IMR-90 (cell line): ENCODE measurements around the gene TMEM181. TPM values are rescaled to one million over a fixed set of nuclear protein-coding genes. Genes with fewer than 3 reads are reported as not detected.

Experiments used
- ATAC-seq: fragments of 200-7000 bp; cut with Tn5 transposase; 2 replicates; pipeline ENCODE4 v1.9.1; 2020; ENCODE audit warnings: low read depth, mild to moderate bottlenecking, moderate library complexity
- BruUV-seq: library from RNA; stranded (reverse); fragments of 400-500 nt; replicated peaks from 2 replicates; lab custom pipeline; 2021; lab: Mats Ljungman, UMichigan
- CTCF ChIA-PET: fragments of 300-600 bp; formaldehyde crosslinking; extraction: SDS; loops from one replicate; lab custom pipeline; 2021; ENCODE audit warnings: antibody characterized with exemption; lab: Yijun Ruan, JAX
- POLR2A ChIA-PET: fragments of 300-600 bp; sonication (Branson Sonifier 250); formaldehyde crosslinking; loops from one replicate; lab custom pipeline; 2022; ENCODE audit warnings: antibody characterized with exemption; ENCODE audit not compliant: unreplicated experiment; lab: Charles Lee
- DNase-seq: peaks from one replicate; pipeline ENCODE4 v3.0.0; 2013
- H2AFZ ChIP-seq: replicated peaks from 2 replicates; pipeline ENCODE3; 2013; ENCODE audit warnings: low read length, mild to moderate bottlenecking; ENCODE audit not compliant: poor library complexity
- H2AK5ac ChIP-seq: 2 replicates; pipeline ENCODE4 v1.6.1; 2013; ENCODE audit warnings: low read depth, low read length, inconsistent platforms
- H2AK9ac ChIP-seq: replicated peaks from 2 replicates; pipeline ENCODE3; 2013; ENCODE audit warnings: mild to moderate bottlenecking, low read depth, low read length, moderate library complexity; ENCODE audit not compliant: poor library complexity
- H2BK120ac ChIP-seq: 2 replicates; pipeline ENCODE4 v1.6.1; 2013; ENCODE audit warnings: low read depth, low read length, inconsistent platforms
- H2BK15ac ChIP-seq: 3 replicates; pipeline ENCODE4 v1.6.1; 2013; ENCODE audit warnings: low read depth, low read length, inconsistent platforms
- H2BK20ac ChIP-seq: 2 replicates; pipeline ENCODE4 v1.6.1; 2013; ENCODE audit warnings: low read depth, mild to moderate bottlenecking, inconsistent platforms, low read length, moderate library complexity
- H2BK5ac ChIP-seq: 2 replicates; pipeline ENCODE4 v1.6.1; 2013; ENCODE audit warnings: mild to moderate bottlenecking, low read depth, low read length, inconsistent platforms; ENCODE audit not compliant: poor library complexity, severe bottlenecking
- H3K14ac ChIP-seq: replicated peaks from 2 replicates; pipeline ENCODE4 v1.6.1; 2013; ENCODE audit warnings: low read depth, low read length, inconsistent platforms
- H3K18ac ChIP-seq: 2 replicates; pipeline ENCODE4 v1.6.1; 2013; ENCODE audit warnings: low read depth, low read length, control low read depth
- H3K23ac ChIP-seq: 2 replicates; pipeline ENCODE4 v1.6.1; 2013; ENCODE audit warnings: low read depth, low read length, inconsistent platforms
- H3K27ac ChIP-seq: 2 replicates; pipeline ENCODE4 v1.5.1; 2013; ENCODE audit warnings: mild to moderate bottlenecking, control low read depth, low read length; ENCODE audit not compliant: insufficient read depth
- H3K27me3 ChIP-seq: 2 replicates; pipeline ENCODE4 v1.6.1; 2013; ENCODE audit warnings: low read length; ENCODE audit not compliant: control insufficient read depth, insufficient read depth
- H3K36me3 ChIP-seq: 2 replicates; pipeline ENCODE4 v1.6.1; 2013; ENCODE audit warnings: low read length, mixed read lengths; ENCODE audit not compliant: control insufficient read depth, insufficient read depth
- H3K4ac ChIP-seq: 2 replicates; pipeline ENCODE4 v1.6.1; 2013; ENCODE audit warnings: low read depth, low read length, inconsistent platforms
- H3K4me1 ChIP-seq: 2 replicates; pipeline ENCODE4 v1.6.1; 2013; ENCODE audit warnings: low read length, mixed read lengths; ENCODE audit not compliant: control insufficient read depth, insufficient read depth
- H3K4me2 ChIP-seq: 2 replicates; pipeline ENCODE4 v1.6.1; 2013; ENCODE audit warnings: low read depth, mild to moderate bottlenecking, control low read depth, low read length, moderate library complexity
- H3K4me3 ChIP-seq: 2 replicates; pipeline ENCODE4 v1.5.1; 2013; ENCODE audit warnings: low read depth, mild to moderate bottlenecking, control low read depth, low read length, moderate library complexity; ENCODE audit not compliant: insufficient read depth
- H3K56ac ChIP-seq: 2 replicates; pipeline ENCODE4 v1.6.1; 2013; ENCODE audit warnings: low read length, inconsistent platforms; ENCODE audit not compliant: insufficient read depth; ENCODE audit errors: extremely low read depth
- H3K79me1 ChIP-seq, 2 experiments: 2 replicates each; pipeline ENCODE4 v1.6.1; 2013; ENCODE audit warnings: low read length in 2 of 2, inconsistent platforms in 1 of 2, low read depth in 1 of 2
- H3K9ac ChIP-seq: 2 replicates; pipeline ENCODE4 v1.6.1; 2013; ENCODE audit warnings: low read depth, low read length, control low read depth
- H3K9me1 ChIP-seq: 2 replicates; pipeline ENCODE4 v1.6.1; 2013; ENCODE audit warnings: low read length, inconsistent platforms; ENCODE audit not compliant: insufficient read depth
- H3K9me3 ChIP-seq: 2 replicates; pipeline ENCODE4 v1.6.1; 2013; ENCODE audit warnings: low read length; ENCODE audit not compliant: control insufficient read depth, insufficient read depth
- H4K20me1 ChIP-seq: 2 replicates; pipeline ENCODE4 v1.6.1; 2013; ENCODE audit warnings: low read length, inconsistent platforms; ENCODE audit not compliant: insufficient read depth
- H4K5ac ChIP-seq: 2 replicates; pipeline ENCODE4 v1.6.1; 2013; ENCODE audit warnings: mild to moderate bottlenecking, low read depth, low read length, control low read depth
- H4K8ac ChIP-seq, 2 experiments: 2 replicates each; pipeline ENCODE4 v1.6.1; 2013; ENCODE audit warnings: low read depth in 2 of 2, low read length in 2 of 2, control low read depth in 1 of 2, inconsistent platforms in 1 of 2
- H4K91ac ChIP-seq: 2 replicates; pipeline ENCODE4 v1.6.1; 2013; ENCODE audit warnings: low read depth, low read length, inconsistent platforms; ENCODE audit not compliant: insufficient read depth
- BHLHE40 ChIP-seq: fragments of 150-350 bp; IDR thresholded peaks from 2 replicates; pipeline ENCODE4 v1.6.1; 2016; ENCODE audit warnings: mild to moderate bottlenecking, low read depth, low read length
- CEBPB ChIP-seq: IDR thresholded peaks from 2 replicates; pipeline ENCODE4 v1.6.1; 2012; ENCODE audit warnings: low read depth, low read length, improper control_type of control experiment
- CHD1 ChIP-seq: IDR thresholded peaks from 2 replicates; pipeline ENCODE4 v1.6.1; 2012; ENCODE audit warnings: low read depth, low read length, improper control_type of control experiment
- FOS ChIP-seq: fragments of 150-350 bp; IDR thresholded peaks from 2 replicates; pipeline ENCODE4 v1.6.1; 2016; ENCODE audit warnings: low read depth, low read length
- MAFK ChIP-seq: IDR thresholded peaks from 2 replicates; pipeline ENCODE4 v1.6.1; 2012; ENCODE audit warnings: low read depth, low read length, improper control_type of control experiment
- MAZ ChIP-seq: IDR thresholded peaks from 2 replicates; pipeline ENCODE4 v1.6.1; 2012; ENCODE audit warnings: low read depth, mild to moderate bottlenecking, low read length, improper control_type of control experiment, moderate library complexity, borderline replicate concordance
- MXI1 ChIP-seq: IDR thresholded peaks from 2 replicates; pipeline ENCODE4 v1.6.1; 2012; ENCODE audit warnings: low read depth, mild to moderate bottlenecking, low read length, moderate library complexity, borderline replicate concordance
- NFE2L2 ChIP-seq: fragments of 150-350 bp; IDR thresholded peaks from 2 replicates; pipeline ENCODE4 v1.6.1; 2016; ENCODE audit warnings: low read depth, mild to moderate bottlenecking, low read length
- POLR2A ChIP-seq: IDR thresholded peaks from 2 replicates; pipeline ENCODE4 v1.6.1; 2012; ENCODE audit warnings: mild to moderate bottlenecking, low read depth, low read length
- RAD21 ChIP-seq: IDR thresholded peaks from 2 replicates; pipeline ENCODE4 v1.6.1; 2012; ENCODE audit warnings: low read length, improper control_type of control experiment
- RCOR1 ChIP-seq: IDR thresholded peaks from 2 replicates; pipeline ENCODE4 v1.6.1; 2012; ENCODE audit warnings: mild to moderate bottlenecking, low read length, improper control_type of control experiment; ENCODE audit not compliant: insufficient replicate concordance
- RFX5 ChIP-seq: IDR thresholded peaks from 2 replicates; pipeline ENCODE4 v1.8.0; 2012; ENCODE audit warnings: low read depth, mild to moderate bottlenecking, low read length, moderate library complexity
- SMC3 ChIP-seq: fragments of 150-350 bp; IDR thresholded peaks from 2 replicates; pipeline ENCODE4 v1.6.1; 2016; ENCODE audit warnings: low read depth, mild to moderate bottlenecking, antibody characterized with exemption, low read length, moderate library complexity
- WGBS, 2 experiments: methylation state at CpG; one replicate each; pipeline versions ENCODE4 v1.1.5 to v1.1.7; 2013; ENCODE audit warnings: missing lambda C conversion rate in 2 of 2; ENCODE audit not compliant: insufficient read length in 1 of 2; ENCODE audit errors: extremely low coverage in 2 of 2; 5-methylcytosine and 5-hydroxymethylcytosine counted together
- dilution Hi-C: fragments of 300-500 bp; cut with HindIII; formaldehyde crosslinking; loops from one replicate; pipeline ENCODE4 v1.14.3; 2018; ENCODE audit warnings: low sequenced_read_pairs; ENCODE audit not compliant: unreplicated experiment
- in situ Hi-C: fragments of 300-500 bp; cut with MboI; formaldehyde crosslinking; loops from 3 replicates; pipeline ENCODE4 v1.14.3; 2019; ENCODE audit warnings: low sequenced_read_pairs, inconsistent platforms, mixed read lengths
- intact Hi-C: fragments of 100-400 bp; cut with micrococcal nuclease; formaldehyde crosslinking; loops from 2 replicates; pipeline ENCODE4 v1.10.0; 2022
- polyA plus RNA-seq, 3 experiments: library from polyadenylated mRNA; depleted of rRNA; stranded (reverse); fragments of >200 nt; gene quantifications; 2 replicates each; pipeline ENCODE4 v1.2.3, GENCODE V29; 2012; ENCODE audit warnings: low replicate concordance in 1 of 3
- total RNA-seq: library from RNA; depleted of rRNA; stranded (reverse); fragments of >200 nt; gene quantifications from 2 replicates; pipeline ENCODE4 v1.2.3, GENCODE V29; 2012
- TF ChIP-seq, protein P1 (sequence below): fragments of 150-350 bp; IDR thresholded peaks from 2 replicates; pipeline ENCODE4 v1.6.1; 2016; ENCODE audit warnings: low read depth, mild to moderate bottlenecking, low read length, moderate library complexity, borderline replicate concordance
- TF ChIP-seq, protein P2 (sequence below): conservative IDR thresholded peaks from 2 replicates; pipeline ENCODE4 v1.5.1; 2012; ENCODE audit warnings: mild to moderate bottlenecking, low read depth, low read length, improper control_type of control experiment
- TF ChIP-seq, protein P3 (sequence below): fragments of 150-350 bp; IDR thresholded peaks from 2 replicates; pipeline ENCODE4 v1.6.1; 2017; ENCODE audit warnings: mild to moderate bottlenecking, antibody characterized with exemption, low read length, low read depth

Gene TMEM181
- total and polyA plus RNA-seq, 2 of the 4 experiments (the other 2 are of a cell fraction): 22.8 to 27.8 TPM

DNA sequence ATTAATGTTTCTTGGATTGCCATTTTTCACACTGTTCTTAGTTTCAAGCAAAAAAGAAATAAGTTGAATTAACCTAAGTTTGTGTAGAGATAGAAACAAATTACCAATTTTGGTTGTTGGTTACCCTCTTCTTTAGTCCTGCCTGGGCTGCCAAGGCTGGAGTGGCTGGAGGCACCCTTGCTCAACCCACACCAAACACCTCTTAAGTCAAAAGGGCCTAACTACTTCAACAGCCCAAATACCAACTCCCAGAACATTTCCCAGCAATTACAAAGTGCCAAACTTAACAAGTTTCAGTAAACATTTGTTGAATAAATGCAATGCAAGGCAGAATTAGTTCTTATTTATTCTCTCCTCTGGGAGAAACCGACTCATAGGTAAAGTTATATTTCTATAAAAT, 38.1 kb upstream of the TMEM181 start:
- dilution Hi-C loops: no loop called here
- intact Hi-C loops: no loop called here
- H4K8ac ChIP-seq: no peak overlapping the region

More for the DNA sequence above, 38.1 kb upstream of the TMEM181 start:
- H3K9me1 ChIP-seq: no peaks in the 10 kb centered on the region; the same call in 1 of the 2 replicates
- no peaks in the 10 kb centered on the region for H3K9me3 ChIP-seq
- H3K14ac ChIP-seq: no peak overlapping the region
- no peaks in the 10 kb centered on the region for H4K20me1 ChIP-seq
- no peaks in the 10 kb centered on the region for H3K4me1 ChIP-seq
- DNase-seq (no peak), ATAC-seq (no peak)
- H3K36me3 ChIP-seq: no peaks in the 10 kb centered on the region
- H3K79me1 ChIP-seq: no peaks in the 10 kb centered on the region
- CTCF ChIA-PET: interaction anchor here (0.6 to 1.1 kb wide), 2 partner anchors 301 to 311 kb away, joined by 5 read pairs; no protein-coding TSS in a partner anchor
- no peak overlapping the region for H2AFZ ChIP-seq
- no peak overlapping the region for H3K4me2 ChIP-seq
- no peak overlapping the region for H4K91ac ChIP-seq
- peaks cover 13% of the 10 kb centered on the region for H3K27me3 ChIP-seq
- WGBS, 2 experiments: no CpG with 5 or more reads among the region's 1 CpG
- no peak overlapping the region for H3K18ac ChIP-seq
- H2BK15ac ChIP-seq: no peak overlapping the region
- H4K5ac ChIP-seq: no peak overlapping the region
- no peak overlapping the region for H3K9ac ChIP-seq
- no peak overlapping the region for H3K23ac ChIP-seq
- no peak overlapping the region for H3K56ac ChIP-seq
- in situ Hi-C loops: no loop called here
- no peak overlapping the region for H2AK5ac ChIP-seq
- POLR2A ChIA-PET: no interaction called here
- no peak overlapping the region for H2BK20ac ChIP-seq
- TF ChIP-seq POLR2A: no peak
- TF ChIP-seq, protein P1, sequence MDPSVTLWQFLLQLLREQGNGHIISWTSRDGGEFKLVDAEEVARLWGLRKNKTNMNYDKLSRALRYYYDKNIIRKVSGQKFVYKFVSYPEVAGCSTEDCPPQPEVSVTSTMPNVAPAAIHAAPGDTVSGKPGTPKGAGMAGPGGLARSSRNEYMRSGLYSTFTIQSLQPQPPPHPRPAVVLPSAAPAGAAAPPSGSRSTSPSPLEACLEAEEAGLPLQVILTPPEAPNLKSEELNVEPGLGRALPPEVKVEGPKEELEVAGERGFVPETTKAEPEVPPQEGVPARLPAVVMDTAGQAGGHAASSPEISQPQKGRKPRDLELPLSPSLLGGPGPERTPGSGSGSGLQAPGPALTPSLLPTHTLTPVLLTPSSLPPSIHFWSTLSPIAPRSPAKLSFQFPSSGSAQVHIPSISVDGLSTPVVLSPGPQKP: no peak
- no peak for TF ChIP-seq MXI1
- TF ChIP-seq CEBPB: no peak
- TF ChIP-seq SMC3: no peak
- TF ChIP-seq RCOR1: no peak
- no peak for TF ChIP-seq RFX5
- no peak for TF ChIP-seq BHLHE40
- TF ChIP-seq NFE2L2: no peak
- TF ChIP-seq FOS: no peak
- TF ChIP-seq MAZ: no peak
- TF ChIP-seq MAFK: no peak
- no peak for TF ChIP-seq RAD21
- TF ChIP-seq CHD1: no peak
- TF ChIP-seq, protein P2, sequence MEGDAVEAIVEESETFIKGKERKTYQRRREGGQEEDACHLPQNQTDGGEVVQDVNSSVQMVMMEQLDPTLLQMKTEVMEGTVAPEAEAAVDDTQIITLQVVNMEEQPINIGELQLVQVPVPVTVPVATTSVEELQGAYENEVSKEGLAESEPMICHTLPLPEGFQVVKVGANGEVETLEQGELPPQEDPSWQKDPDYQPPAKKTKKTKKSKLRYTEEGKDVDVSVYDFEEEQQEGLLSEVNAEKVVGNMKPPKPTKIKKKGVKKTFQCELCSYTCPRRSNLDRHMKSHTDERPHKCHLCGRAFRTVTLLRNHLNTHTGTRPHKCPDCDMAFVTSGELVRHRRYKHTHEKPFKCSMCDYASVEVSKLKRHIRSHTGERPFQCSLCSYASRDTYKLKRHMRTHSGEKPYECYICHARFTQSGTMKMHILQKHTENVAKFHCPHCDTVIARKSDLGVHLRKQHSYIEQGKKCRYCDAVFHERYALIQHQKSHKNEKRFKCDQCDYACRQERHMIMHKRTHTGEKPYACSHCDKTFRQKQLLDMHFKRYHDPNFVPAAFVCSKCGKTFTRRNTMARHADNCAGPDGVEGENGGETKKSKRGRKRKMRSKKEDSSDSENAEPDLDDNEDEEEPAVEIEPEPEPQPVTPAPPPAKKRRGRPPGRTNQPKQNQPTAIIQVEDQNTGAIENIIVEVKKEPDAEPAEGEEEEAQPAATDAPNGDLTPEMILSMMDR: no peak
- TF ChIP-seq, protein P3, sequence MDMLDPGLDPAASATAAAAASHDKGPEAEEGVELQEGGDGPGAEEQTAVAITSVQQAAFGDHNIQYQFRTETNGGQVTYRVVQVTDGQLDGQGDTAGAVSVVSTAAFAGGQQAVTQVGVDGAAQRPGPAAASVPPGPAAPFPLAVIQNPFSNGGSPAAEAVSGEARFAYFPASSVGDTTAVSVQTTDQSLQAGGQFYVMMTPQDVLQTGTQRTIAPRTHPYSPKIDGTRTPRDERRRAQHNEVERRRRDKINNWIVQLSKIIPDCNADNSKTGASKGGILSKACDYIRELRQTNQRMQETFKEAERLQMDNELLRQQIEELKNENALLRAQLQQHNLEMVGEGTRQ: no peak
- no peak overlapping the region for H3K4ac ChIP-seq
- no peak overlapping the region for H2BK120ac ChIP-seq
- BruUV-seq: no TSS peak
- H3K27ac ChIP-seq: no peak overlapping the region
- H2AK9ac ChIP-seq: no peak overlapping the region
- H3K4me3 ChIP-seq: no peak overlapping the region
- H2BK5ac ChIP-seq: no peak overlapping the region
